ENCODE measurements around the gene TMEM150A. TPM values are rescaled to one million over a fixed set of nuclear protein-coding genes. Genes with fewer than 3 reads are reported as not detected.

Gene TMEM150A
- total and polyA plus RNA-seq, 2 of the 4 experiments (the other 2 are of a cell fraction): 4.8 to 16.3 TPM

DNA sequence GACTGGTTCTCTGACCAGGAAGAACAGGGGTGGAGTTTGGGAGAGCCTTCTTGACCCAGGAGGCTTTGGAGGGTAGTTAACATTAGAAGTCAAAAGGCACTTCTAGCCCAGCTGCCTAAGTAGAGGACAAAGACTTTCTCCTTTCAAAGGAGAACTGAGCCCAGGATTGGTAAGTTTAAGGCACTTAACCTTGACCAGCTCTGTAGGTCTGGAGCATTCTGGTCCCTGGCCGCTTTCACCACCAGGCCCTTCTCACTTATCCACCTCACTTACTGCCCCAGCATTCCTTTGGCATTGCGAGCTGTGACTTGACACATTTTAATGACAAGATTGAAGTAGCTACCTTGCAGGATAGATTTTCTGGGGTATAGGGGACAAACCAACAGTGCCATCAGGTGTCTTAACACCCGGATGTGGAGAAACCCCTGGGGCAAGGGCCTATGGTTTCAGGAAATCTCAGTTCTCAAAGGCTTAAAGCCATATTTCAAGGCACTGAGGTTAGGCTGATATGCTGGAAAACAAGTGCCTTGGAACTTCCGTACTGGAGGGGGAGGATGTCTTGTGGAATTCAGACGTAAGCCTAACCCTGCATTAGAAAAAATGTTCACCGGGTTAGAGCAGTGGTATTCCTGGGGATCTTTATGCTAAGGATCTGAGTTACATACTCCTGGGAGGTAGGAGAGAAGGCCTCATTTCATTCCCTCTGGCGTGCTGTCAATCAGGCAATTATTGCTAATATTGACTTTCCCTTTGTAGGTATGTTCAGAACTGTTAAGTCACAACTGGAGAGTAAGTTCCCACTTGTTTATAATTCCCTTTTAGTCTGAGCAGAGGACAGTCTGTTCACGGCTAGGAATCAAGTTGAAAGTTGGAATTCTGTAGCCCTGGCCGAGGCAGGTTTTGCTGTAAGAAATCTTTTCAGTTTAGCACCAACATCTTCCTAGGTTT is 5.0 kb upstream of the TMEM150A start:
- H3K27me3 ChIP-seq (ENCODE audit: control insufficient read depth, insufficient read depth, low read length): no peaks in the 10 kb centered on the region
- no peak overlapping the region for H2BK15ac ChIP-seq (ENCODE audit: low read depth, low read length)
- H2BK20ac ChIP-seq (ENCODE audit: low read depth, low read length): no peak overlapping the region
- H3K9ac ChIP-seq (ENCODE audit: low read depth, low read length): no peak overlapping the region
- ChIA-PET CTCF (interaction anchor here (1.5 kb wide), 1 partner anchor 30 kb away, joined by 3 read pairs; no protein-coding TSS in a partner anchor), POLR2A (ENCODE audit: unreplicated experiment) (interaction anchor here (0.7 kb wide), 1 partner anchor 20 kb away, joined by 9 read pairs; no protein-coding TSS in a partner anchor)
- in situ Hi-C loops (cut with MboI; ENCODE audit: low sequenced_read_pairs): no loop called here
- H3K4me1 ChIP-seq (ENCODE audit: control insufficient read depth, insufficient read depth, low read length): peaks cover 19% of the 10 kb centered on the region
- no peak overlapping the region for H4K8ac ChIP-seq (ENCODE audit: low read depth in 2 of 2, low read length in 2 of 2)
- peak overlapping the region; percentile 29 for H2AK9ac ChIP-seq (replicated peaks; ENCODE audit: low read depth, low read length, poor library complexity)
- H3K36me3 ChIP-seq (ENCODE audit: control insufficient read depth, insufficient read depth, low read length): peaks cover 21% of the 10 kb centered on the region
- no peak overlapping the region for H3K14ac ChIP-seq (replicated peaks; ENCODE audit: low read depth, low read length)
- no peak overlapping the region for H2AFZ ChIP-seq (replicated peaks; ENCODE audit: low read length, poor library complexity)
- no peak overlapping the region for H4K5ac ChIP-seq (ENCODE audit: low read depth, low read length)
- no peak overlapping the region for H2AK5ac ChIP-seq (ENCODE audit: low read depth, low read length)
- no peak overlapping the region for H3K27ac ChIP-seq (ENCODE audit: insufficient read depth, low read length)
- H2BK120ac ChIP-seq (ENCODE audit: low read depth, low read length): no peak overlapping the region
- H4K91ac ChIP-seq (ENCODE audit: insufficient read depth, low read depth, low read length): 0 out of 2 replicates have a peak overlapping the region, but pooled peaks have one; percentile 15
- H3K4me2 ChIP-seq (ENCODE audit: low read depth, low read length): no peak overlapping the region
- H3K18ac ChIP-seq (ENCODE audit: low read depth, low read length): no peak overlapping the region
- peaks cover 26% of the 10 kb centered on the region for H3K9me1 ChIP-seq (ENCODE audit: insufficient read depth, low read length)
- peaks cover 33 to 78% of the 10 kb centered on the region in 2 experiments for H3K79me1 ChIP-seq (ENCODE audit: low read depth in 1 of 2, low read length in 2 of 2)
- DNase-seq (no peak), ATAC-seq (ENCODE audit: low read depth) (no peak)
- H3K4ac ChIP-seq (ENCODE audit: low read depth, low read length): no peak overlapping the region; the same call in 1 of the 2 replicates
- TSS peak; percentile 31 for BruUV-seq (replicated peaks)
- peaks cover 11% of the 10 kb centered on the region; the same call in 1 of the 2 replicates for H4K20me1 ChIP-seq (ENCODE audit: insufficient read depth, low read length)
- 80% methylated on average over 1 of the region's 9 CpGs; no CpG with 5 or more reads in 1 of the 2 experiments for WGBS, 2 experiments (ENCODE audit: extremely low coverage in 2 of 2, insufficient read length in 1 of 2)
- intact Hi-C loops (cut with micrococcal nuclease): no loop called here
- dilution Hi-C loops (cut with HindIII; ENCODE audit: low sequenced_read_pairs, unreplicated experiment): no loop called here
- H3K9me3 ChIP-seq (ENCODE audit: control insufficient read depth, insufficient read depth, low read length): no peaks in the 10 kb centered on the region
- H2BK5ac ChIP-seq (ENCODE audit: low read depth, low read length, poor library complexity, severe bottlenecking): no peak overlapping the region
- H3K56ac ChIP-seq (ENCODE audit: extremely low read depth, insufficient read depth, low read length): no peak overlapping the region
- no peak overlapping the region for H3K4me3 ChIP-seq (ENCODE audit: insufficient read depth, low read depth, low read length)
- H3K23ac ChIP-seq (ENCODE audit: low read depth, low read length): peak overlapping the region; percentile 8; the same call in 1 of the 2 replicates
- no peak for TF ChIP-seq CEBPB (IDR thresholded peaks at IDR 0.05; ENCODE audit: low read depth, low read length)
- no peak for TF ChIP-seq SMC3 (IDR thresholded peaks at IDR 0.05; ENCODE audit: low read depth, low read length)
- TF ChIP-seq RCOR1 (IDR thresholded peaks at IDR 0.05; ENCODE audit: insufficient replicate concordance, low read length): no peak
- no peak for TF ChIP-seq RAD21 (IDR thresholded peaks at IDR 0.05; ENCODE audit: low read length)
- no peak for TF ChIP-seq MAFK (IDR thresholded peaks at IDR 0.05; ENCODE audit: low read depth, low read length)
- TF ChIP-seq, protein P1, sequence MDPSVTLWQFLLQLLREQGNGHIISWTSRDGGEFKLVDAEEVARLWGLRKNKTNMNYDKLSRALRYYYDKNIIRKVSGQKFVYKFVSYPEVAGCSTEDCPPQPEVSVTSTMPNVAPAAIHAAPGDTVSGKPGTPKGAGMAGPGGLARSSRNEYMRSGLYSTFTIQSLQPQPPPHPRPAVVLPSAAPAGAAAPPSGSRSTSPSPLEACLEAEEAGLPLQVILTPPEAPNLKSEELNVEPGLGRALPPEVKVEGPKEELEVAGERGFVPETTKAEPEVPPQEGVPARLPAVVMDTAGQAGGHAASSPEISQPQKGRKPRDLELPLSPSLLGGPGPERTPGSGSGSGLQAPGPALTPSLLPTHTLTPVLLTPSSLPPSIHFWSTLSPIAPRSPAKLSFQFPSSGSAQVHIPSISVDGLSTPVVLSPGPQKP (IDR thresholded peaks at IDR 0.05; ENCODE audit: borderline replicate concordance, low read depth, low read length): no peak
- TF ChIP-seq RFX5 (IDR thresholded peaks at IDR 0.05; ENCODE audit: low read depth, low read length): no peak
- TF ChIP-seq POLR2A (IDR thresholded peaks at IDR 0.05; ENCODE audit: low read depth, low read length): no peak

All from IMR-90 (cell line).